D721Med (cell line): ENCODE results near the gene VSTM2L.
A peak's percentile ranks its signal among the peaks of the same experiment; 100 is the strongest.

Experiments
- DNase-seq: peaks from one replicate; pipeline ENCODE4 v3.0.0; 2011; ENCODE audit warnings: low spot score; ENCODE audit not compliant: insufficient read length
- FAIRE-seq: peaks from 2 replicates; lab custom pipeline; 2011; peaks lifted over from hg19 to GRCh38; lab: Jason Lieb, UNC
- TF ChIP-seq, protein P1 (sequence below): IDR thresholded peaks from 2 replicates; pipeline ENCODE4 v1.5.1; 2012; ENCODE audit warnings: mild to moderate bottlenecking, control low read depth; ENCODE audit not compliant: insufficient read depth; ENCODE audit errors: missing control alignments

VSTM2L gene

DNA sequence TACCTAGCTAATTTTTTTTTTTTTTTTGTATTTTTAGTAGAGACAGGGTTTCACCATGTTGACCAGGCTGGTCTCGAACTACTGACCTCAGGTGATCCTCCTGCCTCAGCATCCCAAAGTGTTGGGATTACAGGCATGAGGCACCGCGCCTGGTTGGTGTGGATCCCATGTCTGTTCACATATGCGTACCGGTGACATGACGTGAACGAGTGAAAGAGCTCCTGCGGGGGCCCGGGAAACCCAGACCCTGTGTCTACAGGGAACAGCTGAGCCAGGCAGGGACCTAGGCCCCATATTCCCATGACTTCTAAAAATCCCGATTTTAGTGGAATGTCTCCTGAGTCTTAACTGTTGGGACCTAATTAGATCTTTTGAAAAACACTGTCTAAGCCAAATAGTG is 33.1 kb downstream of the VSTM2L start:
- no peak for FAIRE-seq
- DNase-seq, result no peak
- TF ChIP-seq, protein P1, sequence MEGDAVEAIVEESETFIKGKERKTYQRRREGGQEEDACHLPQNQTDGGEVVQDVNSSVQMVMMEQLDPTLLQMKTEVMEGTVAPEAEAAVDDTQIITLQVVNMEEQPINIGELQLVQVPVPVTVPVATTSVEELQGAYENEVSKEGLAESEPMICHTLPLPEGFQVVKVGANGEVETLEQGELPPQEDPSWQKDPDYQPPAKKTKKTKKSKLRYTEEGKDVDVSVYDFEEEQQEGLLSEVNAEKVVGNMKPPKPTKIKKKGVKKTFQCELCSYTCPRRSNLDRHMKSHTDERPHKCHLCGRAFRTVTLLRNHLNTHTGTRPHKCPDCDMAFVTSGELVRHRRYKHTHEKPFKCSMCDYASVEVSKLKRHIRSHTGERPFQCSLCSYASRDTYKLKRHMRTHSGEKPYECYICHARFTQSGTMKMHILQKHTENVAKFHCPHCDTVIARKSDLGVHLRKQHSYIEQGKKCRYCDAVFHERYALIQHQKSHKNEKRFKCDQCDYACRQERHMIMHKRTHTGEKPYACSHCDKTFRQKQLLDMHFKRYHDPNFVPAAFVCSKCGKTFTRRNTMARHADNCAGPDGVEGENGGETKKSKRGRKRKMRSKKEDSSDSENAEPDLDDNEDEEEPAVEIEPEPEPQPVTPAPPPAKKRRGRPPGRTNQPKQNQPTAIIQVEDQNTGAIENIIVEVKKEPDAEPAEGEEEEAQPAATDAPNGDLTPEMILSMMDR, result no peak

DNA sequence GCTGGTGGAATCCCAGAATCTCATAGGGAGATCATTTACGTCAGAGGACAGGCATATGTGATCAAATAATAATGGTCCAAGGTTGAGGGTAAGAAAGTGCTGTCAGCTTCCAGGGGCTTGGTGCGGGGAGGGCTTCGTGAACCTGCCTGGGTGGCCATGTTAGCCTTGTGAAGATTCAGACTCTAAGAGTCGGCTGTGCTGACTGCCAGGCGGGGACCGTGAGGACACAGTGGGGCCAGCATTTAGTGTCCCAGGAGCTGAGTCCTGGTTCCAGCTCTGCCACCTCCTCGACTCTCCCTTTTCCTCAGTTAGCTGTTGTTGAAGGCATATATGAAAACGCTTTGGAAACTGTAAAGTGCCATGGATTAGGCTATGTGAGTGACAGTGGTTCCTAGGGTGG is 33.5 kb downstream of the VSTM2L start:
- FAIRE-seq (no peak), DNase-seq (no peak)
- TF ChIP-seq, protein P1, result no peak

DNA sequence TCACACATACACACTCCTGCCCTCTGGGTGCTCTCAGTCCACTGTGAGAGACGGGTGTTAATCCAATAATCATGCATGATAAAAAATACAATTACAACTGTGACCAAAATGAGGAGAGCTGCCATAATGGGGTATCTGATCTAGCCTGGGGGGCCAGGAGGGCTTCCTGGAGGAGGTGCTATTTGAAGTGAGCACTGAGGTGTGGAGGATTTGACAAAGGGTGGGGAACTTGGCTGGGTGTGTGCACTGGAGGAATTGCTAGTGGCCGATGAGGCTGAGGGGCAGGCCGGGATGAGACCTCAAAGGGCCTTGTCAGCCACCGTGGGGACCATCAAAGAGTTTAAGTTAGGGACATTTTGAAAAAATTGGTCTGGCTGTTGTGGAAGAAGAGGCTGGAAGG is 34.8 kb downstream of the VSTM2L start:
- DNase-seq, result no peak
- TF ChIP-seq, protein P1, result no peak
- FAIRE-seq, result no peak

DNA sequence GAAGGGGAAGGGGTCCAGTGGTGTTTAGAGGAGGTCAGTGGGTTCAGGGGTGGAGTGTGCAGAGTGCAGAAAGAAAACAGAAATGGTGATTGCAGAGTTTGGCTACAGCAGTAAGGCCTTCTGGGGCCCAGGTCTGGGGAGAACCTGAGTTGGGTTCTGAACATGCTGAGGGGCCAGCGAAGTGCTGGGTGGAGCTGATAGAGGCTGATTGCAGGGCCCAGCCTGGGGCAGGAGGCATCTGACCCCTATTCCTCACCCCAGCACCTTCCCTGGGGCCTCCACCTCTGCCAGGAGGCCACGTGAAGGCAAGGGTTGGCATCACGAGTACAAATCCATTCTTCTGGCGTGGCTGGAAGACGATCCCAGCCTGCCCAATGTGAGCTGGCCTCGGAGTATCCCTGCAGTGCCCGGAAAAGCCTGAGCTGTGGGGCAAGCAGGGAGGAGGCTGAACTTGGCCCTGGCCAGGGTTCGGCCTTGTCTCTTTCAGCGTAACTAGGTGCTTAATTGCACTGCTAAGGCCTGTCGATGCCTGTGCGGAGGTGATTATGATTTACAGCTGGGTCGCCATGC is 35.3 kb downstream of the VSTM2L start:
- FAIRE-seq, result no peak
- TF ChIP-seq, protein P1, result no peak
- DNase-seq, result no peak

DNA sequence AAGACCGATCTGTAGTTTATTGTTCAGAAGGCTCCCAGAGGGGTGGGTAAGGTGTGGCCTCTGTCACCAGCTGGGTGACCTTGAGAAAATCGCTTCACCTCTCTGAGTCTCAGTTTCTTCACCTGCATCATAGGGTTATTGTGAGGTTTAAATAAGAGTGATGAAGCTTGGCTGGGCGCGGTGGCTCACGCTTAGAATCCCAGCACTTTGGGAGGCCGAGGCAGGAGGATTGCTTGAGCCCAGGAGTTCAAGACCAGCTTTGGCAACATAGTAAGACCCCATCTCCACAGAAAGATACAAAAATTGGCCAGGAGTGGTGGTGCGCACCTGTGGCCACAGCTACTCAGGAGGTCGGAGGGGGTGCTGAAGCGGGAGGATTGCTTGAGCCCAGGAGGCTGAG is 36.0 kb downstream of the VSTM2L start:
- FAIRE-seq (no peak), DNase-seq (no peak)
- TF ChIP-seq, protein P1, result no peak

DNA sequence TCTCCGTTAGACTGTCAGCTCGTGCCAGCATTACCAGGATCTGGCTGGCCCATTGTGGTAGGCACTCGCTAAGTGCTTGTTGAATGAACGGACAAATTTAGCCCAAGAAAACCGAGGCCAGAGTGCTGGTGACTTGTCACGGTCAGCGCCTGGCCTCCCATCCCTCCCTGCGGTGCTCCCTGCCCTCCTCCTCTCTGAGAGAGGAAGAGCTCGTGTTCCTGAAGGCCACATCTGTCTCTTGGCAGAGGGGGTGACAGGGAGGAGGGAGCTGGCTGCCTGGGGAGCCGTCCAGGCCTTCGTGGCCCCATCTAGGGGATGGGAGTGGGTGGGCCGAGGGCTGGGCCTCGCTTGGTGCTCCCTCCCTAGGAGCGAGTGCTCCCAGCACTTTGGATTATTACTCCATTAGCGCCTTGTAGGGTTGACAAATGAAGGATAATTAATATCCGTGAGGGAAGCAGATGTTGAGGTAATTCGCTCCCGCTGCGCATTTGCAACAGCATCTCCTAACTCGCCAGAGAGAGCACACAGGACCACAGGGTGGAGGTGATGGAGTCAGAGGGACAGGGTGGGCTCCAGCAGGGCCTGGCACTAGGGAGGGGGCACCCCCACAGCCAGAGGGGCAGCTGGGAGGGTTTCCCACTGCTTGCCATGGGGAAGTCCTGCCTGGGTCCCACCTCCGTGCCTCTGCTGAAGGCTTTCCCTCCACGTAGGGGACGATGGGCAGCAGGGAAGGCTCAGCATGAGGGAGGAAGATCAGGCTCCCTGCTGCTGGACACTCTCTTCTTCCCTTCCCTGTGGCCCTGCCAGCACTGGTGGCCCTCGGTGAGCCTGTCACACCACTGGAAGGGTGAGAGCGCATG is 37.0 kb downstream of the VSTM2L start:
- DNase-seq (peak; percentile 90), FAIRE-seq (no peak)
- TF ChIP-seq, protein P1, result no peak

DNA sequence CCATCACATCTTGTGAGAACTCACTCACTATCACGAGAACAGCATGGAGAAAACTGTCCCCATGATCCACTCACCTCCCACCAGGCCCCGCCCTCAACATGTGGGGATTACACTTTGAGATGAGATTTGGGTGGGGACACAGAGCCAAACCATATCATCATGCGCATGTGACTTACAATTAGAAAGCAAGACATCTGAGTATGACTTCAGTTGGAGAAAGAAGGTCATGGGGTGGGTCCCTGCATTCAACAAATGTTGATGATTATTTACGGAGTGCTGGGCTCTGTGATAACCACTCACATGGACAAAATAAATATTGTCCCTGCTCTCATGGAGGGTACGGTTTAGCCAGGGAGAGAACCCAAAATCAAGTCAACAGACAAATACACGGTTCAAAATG is 37.9 kb downstream of the VSTM2L start:
- no peak for FAIRE-seq
- TF ChIP-seq, protein P1, result no peak

More for the DNA sequence above, 37.9 kb downstream of the VSTM2L start:
- DNase-seq, result no peak
